NB4 (cell line): Measurements from ENCODE around the gene SLC16A10.

ENCODE experiments used
- CTCF ChIP-seq: IDR thresholded peaks from one replicate; pipeline ENCODE4 v1.5.1; 2012; ENCODE audit warnings: low read depth, low read length
- MAX ChIP-seq: IDR thresholded peaks from 2 replicates; pipeline ENCODE4 v1.6.1; 2011; ENCODE audit warnings: low read depth, low read length
- MYC ChIP-seq: IDR thresholded peaks from 2 replicates; pipeline ENCODE4 v1.6.1; 2011; ENCODE audit warnings: low read depth, low read length
- POLR2A ChIP-seq: IDR thresholded peaks from 2 replicates; pipeline ENCODE4 v1.6.1; 2011; ENCODE audit warnings: mild to moderate bottlenecking; ENCODE audit not compliant: insufficient read length; ENCODE audit errors: extremely low read depth

- TF ChIP-seq CTCF = no peak
- no peak for TF ChIP-seq POLR2A
- TF ChIP-seq MYC = no peak
- no peak for TF ChIP-seq MAX
These were observed 34.6 kb downstream of the SLC16A10 start for GRCh38 chr6:111121789-111122350.
